T-helper 1 cell treated with Interleukin-12 subunit alpha and Interleukin-12 subunit beta and Interleukin-4 antibody, amounts not matched to agents 30 μg/mL and 1 μg/mL, for 36 hours (primary cell): ENCODE results near the gene DHX16.
"Not testable (repeated sequence)": the region's sequence is repeated elsewhere in the genome, so short reads cannot be mapped to it uniquely, and the experiment has no call there.

Experiments used
- H3K27ac Mint-ChIP-seq: one replicate; pipeline ENCODE4 v1.8.0; 2021; ENCODE audit warnings: mild to moderate bottlenecking, mixed read lengths
- H3K27me3 Mint-ChIP-seq: one replicate; pipeline ENCODE4 v1.8.0; 2021; ENCODE audit warnings: low read depth, mixed read lengths
- H3K36me3 Mint-ChIP-seq: one replicate; pipeline ENCODE4 v1.8.0; 2021; ENCODE audit warnings: low read depth, mixed read lengths
- H3K4me1 Mint-ChIP-seq: one replicate; pipeline ENCODE4 v1.8.0; 2021; ENCODE audit warnings: low read depth, mixed read lengths
- H3K4me3 Mint-ChIP-seq: one replicate; pipeline ENCODE4 v1.8.0; 2021; ENCODE audit warnings: mild to moderate bottlenecking, moderate library complexity, mixed read lengths
- H3K9me3 Mint-ChIP-seq: one replicate; pipeline ENCODE4 v1.8.0; 2021; ENCODE audit warnings: mixed read lengths

Gene DHX16

GRCh38 chr6:30672445-30673253 is at the start of gene DHX16:
DHX16 (minus strand) TSS chr6:30673006; CDS start chr6:30672841, 165 bp downstream.
- H3K27me3 Mint-ChIP-seq: no peaks in the 10 kb centered on the region
- peak within 1 kb of the TSS; percentile 86 for H3K27ac Mint-ChIP-seq
- peaks cover 36% of the 10 kb centered on the region for H3K36me3 Mint-ChIP-seq
- H3K4me3 Mint-ChIP-seq: peak within 1 kb of the TSS; percentile 90
- no peaks in the 10 kb centered on the region for H3K9me3 Mint-ChIP-seq
- H3K4me1 Mint-ChIP-seq: peaks cover 30% of the 10 kb centered on the region

- H3K4me3 Mint-ChIP-seq: peak overlapping the region; percentile 99
- not testable (repeated sequence) for H3K27me3 Mint-ChIP-seq, H3K9me3 Mint-ChIP-seq
- peaks cover 46% of the 10 kb centered on the region for H3K4me1 Mint-ChIP-seq
- H3K36me3 Mint-ChIP-seq: peaks cover 59% of the 10 kb centered on the region
- peak overlapping the region; percentile 99 for H3K27ac Mint-ChIP-seq
Observed at GRCh38 chr6:30722025-30722279, 49.1 kb upstream of the DHX16 start.

DNA sequence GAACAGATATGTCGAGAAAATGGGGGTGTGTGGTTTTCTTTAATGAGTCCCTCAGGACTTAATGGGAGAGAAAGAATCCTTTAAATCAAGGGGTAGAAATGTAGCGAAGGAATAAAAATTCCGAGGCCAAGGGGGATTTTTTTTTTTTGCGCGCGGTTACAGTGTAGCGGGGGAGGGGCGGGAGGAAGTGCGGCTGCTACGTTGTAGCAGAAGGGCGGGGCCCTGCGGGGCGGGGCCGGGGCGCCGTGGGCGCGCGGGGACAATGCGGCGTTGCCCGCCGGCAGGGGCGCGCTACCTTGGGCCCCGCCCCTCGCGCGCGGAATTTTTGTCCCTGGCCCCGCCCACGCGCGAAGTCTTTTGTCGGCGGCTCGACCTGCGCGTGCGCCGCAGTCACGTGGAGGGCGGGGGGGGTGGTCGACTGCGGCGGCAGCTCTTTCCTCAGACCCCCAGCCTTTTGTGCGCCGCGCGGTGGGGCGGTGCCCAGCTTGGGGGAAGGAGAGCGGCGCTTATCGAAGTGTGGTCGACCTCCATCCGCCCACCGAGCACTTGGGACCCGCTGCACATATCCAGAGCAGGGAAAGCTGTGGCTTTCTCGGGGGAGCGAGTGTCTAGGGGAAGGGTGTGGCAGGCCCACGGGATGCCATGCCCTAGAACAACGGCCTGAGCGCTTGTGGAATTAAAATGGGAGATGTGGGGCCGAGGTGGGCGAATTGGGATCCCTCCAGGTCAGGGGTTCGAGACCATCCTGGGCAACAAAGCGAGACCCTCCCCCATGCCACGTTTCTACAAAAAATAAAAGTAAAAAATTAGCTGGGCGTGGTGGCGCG is 48.6 kb upstream of the DHX16 start:
- Mint-ChIP-seq H3K27me3 (no peaks in the 10 kb centered on the region), H3K36me3 (peaks cover 62% of the 10 kb centered on the region), H3K4me1 (peaks cover 51% of the 10 kb centered on the region), H3K9me3 (peaks cover 6% of the 10 kb centered on the region), H3K4me3 (peak overlapping the region; percentile 99), H3K27ac (peak overlapping the region; percentile 99)

DNA sequence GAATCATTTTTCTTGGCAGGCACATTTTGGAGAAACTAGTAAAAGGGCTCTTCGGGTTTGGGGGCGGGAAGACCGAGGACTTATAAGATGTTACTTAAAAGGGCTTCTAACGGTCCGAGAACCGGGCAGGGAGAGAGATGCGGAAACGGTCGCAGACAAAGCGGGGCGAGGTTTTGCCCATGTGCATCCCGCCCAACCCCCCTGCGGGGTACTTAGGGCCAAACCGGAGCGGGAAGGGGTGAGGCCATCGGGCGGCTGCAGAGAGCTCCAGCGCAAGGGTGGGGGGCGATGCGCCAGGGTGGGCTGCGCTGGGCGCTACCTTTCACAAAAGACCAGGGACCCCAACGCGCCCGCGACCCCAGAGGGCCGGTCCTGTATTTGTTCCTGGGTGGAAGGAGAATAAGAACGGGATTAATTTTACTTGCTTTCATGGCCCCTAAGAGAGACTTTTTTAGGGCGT is 48.0 kb upstream of the DHX16 start:
- H3K27ac Mint-ChIP-seq: peak overlapping the region; percentile 99
- peaks cover 65% of the 10 kb centered on the region for H3K36me3 Mint-ChIP-seq
- H3K27me3 Mint-ChIP-seq: no peaks in the 10 kb centered on the region
- H3K4me3 Mint-ChIP-seq: peak overlapping the region; percentile 99
- H3K9me3 Mint-ChIP-seq: peaks cover 6% of the 10 kb centered on the region
- peaks cover 55% of the 10 kb centered on the region for H3K4me1 Mint-ChIP-seq

DNA sequence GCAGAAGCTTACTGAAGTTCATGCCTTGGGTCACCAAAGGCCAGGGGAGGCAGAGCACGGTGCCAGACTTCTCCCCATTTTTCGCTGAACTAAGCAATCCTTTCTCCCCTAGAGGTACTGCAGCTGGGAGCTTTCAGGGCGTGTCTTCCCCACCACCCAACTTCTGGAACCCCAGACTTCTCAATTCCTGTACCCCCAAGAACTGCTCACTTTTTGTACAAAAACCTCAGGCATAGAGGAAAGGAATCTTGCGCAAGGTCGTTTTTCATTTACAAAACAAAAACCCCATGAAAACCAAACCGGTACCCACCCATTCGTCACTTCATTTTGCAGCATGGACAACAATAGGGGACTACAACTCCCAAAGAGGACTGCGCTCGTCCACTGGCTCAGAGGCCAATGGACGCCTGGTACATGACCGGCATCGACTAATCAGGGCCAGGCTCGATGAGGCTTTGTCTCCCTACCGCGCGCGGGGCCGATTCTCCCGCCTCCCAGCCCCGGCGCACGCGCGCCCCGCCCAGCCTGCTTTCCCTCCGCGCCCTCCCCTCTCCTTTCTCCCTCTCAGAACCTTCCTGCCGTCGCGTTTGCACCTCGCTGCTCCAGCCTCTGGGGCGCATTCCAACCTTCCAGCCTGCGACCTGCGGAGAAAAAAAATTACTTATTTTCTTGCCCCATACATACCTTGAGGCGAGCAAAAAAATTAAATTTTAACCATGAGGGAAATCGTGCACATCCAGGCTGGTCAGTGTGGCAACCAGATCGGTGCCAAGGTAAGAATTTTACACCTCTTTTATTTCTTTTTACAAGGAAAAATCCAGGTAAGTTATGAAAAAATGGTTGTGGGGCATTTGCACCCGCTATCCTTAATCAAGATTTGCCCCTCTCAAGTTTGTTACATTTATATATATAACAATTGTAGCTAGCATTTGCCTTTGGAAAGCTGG is 47.3 kb upstream of the DHX16 start, which contains the start of gene TUBB:
TUBB (plus strand) TSS at position 562 of the 947 bp plus-strand sequence; CDS start at position 717, 155 bp downstream.
- peaks cover 64% of the 10 kb centered on the region for H3K36me3 Mint-ChIP-seq
- H3K4me3 Mint-ChIP-seq: peak within 1 kb of the TSS; percentile 99
- H3K27ac Mint-ChIP-seq: peak within 1 kb of the TSS; percentile 99
- H3K27me3 Mint-ChIP-seq: no peaks in the 10 kb centered on the region
- H3K4me1 Mint-ChIP-seq: peaks cover 55% of the 10 kb centered on the region
- peaks cover 6% of the 10 kb centered on the region for H3K9me3 Mint-ChIP-seq

DNA sequence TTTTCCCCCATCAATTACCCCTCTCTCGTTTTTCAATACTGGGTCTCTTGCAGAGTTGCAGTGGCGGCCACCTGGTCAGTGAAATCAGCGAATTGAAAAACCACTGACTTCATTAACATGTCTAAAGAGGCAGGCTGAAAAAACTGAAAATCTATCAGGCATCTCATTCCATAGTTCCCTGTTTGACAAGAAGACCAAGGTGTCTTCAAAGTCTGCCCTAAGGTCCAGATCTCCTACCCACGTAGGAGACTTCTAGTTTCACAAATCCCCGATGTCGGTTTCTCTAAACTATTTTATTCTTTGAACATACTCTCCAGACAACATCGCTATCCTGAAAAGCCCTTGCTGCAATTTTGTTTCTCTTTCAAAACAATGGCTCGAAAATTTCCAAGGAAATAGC is 46.5 kb upstream of the DHX16 start:
- Mint-ChIP-seq H3K27me3 (no peaks in the 10 kb centered on the region), H3K36me3 (peaks cover 62% of the 10 kb centered on the region), H3K27ac (peak overlapping the region; percentile 99), H3K9me3 (peaks cover 6% of the 10 kb centered on the region), H3K4me1 (peaks cover 56% of the 10 kb centered on the region), H3K4me3 (peak overlapping the region; percentile 99)

DNA sequence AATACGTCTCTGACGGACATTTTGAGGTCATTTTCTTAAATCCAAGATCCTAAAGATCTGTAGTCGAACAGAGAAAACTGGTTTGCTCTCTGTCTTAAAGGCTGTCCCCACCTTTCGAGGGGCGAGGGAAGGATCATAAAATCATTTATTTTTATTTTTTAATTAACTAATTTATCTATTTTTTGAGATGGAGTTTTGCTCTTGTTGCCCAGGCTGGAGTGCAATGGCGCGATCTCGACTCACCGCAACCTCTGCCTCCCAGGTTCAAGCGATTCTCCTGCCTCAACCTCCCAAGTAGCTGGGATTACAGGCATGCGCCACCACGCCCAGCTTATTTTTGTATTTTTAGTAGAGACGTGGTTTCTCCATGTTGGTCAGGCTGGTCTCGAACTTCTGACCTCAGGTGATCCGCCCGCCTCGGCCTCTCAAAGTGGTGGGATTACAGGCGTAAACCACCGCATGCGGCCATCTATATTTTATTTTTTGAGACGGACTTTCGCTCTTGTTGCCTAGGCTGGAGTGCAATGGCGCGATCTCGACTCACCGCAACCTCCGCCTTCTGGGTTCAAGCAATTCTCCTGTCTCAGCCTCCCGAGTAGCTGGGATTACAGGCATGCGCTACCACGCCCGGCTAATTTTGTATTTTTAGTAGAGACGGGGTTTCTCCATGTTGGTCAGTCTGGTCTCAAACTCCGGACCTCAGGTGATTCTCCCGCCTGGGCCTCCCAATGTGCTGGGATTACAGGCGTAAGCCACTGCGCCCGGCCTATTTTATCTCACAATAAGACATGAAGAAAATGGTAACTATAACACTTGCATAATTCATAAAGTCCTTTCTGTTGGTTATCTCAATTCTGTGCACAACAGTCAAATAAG is 45.3 kb upstream of the DHX16 start:
- H3K27ac Mint-ChIP-seq: peak overlapping the region; percentile 100
- H3K27me3 Mint-ChIP-seq, H3K9me3 Mint-ChIP-seq: not testable (repeated sequence)
- peaks cover 58% of the 10 kb centered on the region for H3K36me3 Mint-ChIP-seq
- peak overlapping the region; percentile 99 for H3K4me3 Mint-ChIP-seq
- peaks cover 50% of the 10 kb centered on the region for H3K4me1 Mint-ChIP-seq

- peaks cover 50% of the 10 kb centered on the region for H3K4me1 Mint-ChIP-seq
- H3K36me3 Mint-ChIP-seq: peaks cover 58% of the 10 kb centered on the region
- H3K27ac Mint-ChIP-seq: peak within 1 kb of the TSS; percentile 100
- peaks cover 6% of the 10 kb centered on the region for H3K9me3 Mint-ChIP-seq
- no peaks in the 10 kb centered on the region for H3K27me3 Mint-ChIP-seq
- peak within 1 kb of the TSS; percentile 99 for H3K4me3 Mint-ChIP-seq
Observed at GRCh38 chr6:30717129-30717844, 44.5 kb upstream of the DHX16 start, which contains the start of gene MDC1. MDC1 (minus strand) TSS chr6:30717281; CDS start chr6:30715175, 2,106 bp downstream.

DNA sequence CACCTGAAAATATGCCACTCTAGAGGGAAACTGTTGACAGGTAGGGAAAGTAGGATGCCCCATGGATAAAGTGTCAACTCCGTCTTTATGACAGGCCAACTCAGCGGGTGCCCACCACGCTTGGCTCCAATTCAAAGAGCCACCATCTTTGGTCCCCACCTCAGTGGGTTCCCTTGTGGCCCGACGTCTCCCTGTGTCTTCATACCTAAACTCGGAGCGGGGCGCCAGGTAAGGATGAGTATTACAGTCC is 44.0 kb upstream of the DHX16 start:
- Mint-ChIP-seq H3K9me3 (peaks cover 6% of the 10 kb centered on the region), H3K4me1 (peaks cover 55% of the 10 kb centered on the region), H3K27ac (peak overlapping the region; percentile 100), H3K36me3 (peaks cover 58% of the 10 kb centered on the region), H3K27me3 (no peaks in the 10 kb centered on the region), H3K4me3 (peak overlapping the region; percentile 99)

GRCh38 chr6:30714263-30714662 is 41.5 kb upstream of the DHX16 start:
- H3K27ac Mint-ChIP-seq: peak overlapping the region; percentile 45
- H3K27me3 Mint-ChIP-seq: no peaks in the 10 kb centered on the region
- peaks cover 67% of the 10 kb centered on the region for H3K4me1 Mint-ChIP-seq
- H3K9me3 Mint-ChIP-seq: peaks cover 6% of the 10 kb centered on the region
- H3K4me3 Mint-ChIP-seq: no peak overlapping the region
- H3K36me3 Mint-ChIP-seq: peaks cover 63% of the 10 kb centered on the region

GRCh38 chr6:30712441-30712945 is 39.7 kb upstream of the DHX16 start:
- peak overlapping the region; percentile 84 for H3K27ac Mint-ChIP-seq
- peak overlapping the region; percentile 71 for H3K4me3 Mint-ChIP-seq
- peaks cover 65% of the 10 kb centered on the region for H3K4me1 Mint-ChIP-seq
- H3K36me3 Mint-ChIP-seq: peaks cover 67% of the 10 kb centered on the region
- no peaks in the 10 kb centered on the region for H3K27me3 Mint-ChIP-seq
- peaks cover 6% of the 10 kb centered on the region for H3K9me3 Mint-ChIP-seq

DNA sequence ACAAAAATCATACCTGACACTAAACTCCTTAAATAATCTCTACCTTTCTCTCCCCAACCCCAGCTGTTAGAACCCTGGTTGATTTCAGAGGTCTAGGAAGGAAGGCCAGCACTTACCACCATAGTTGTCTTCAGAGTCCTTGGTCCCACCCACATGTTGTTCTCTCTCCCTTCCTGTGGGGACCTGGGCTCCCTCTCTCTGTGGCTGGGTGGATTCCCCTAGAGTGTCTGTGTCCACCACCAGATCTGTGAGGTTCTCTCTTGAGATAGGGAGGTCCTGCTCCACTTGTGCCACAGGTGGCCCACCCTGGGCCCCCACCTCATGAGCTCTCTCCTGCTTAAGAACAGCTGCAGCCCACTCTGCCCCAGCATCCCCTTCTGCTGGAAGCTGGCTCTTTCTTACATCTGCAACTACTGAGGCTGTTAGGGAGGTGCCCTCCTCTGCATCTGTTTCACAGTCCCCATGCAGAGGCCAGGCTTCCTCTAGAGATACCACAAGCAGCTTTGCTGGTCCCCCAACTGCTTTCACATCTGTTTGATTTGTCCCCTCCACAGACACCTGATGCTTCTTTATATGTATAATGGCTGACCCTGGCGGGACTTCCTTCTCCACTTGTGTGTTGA is 39.1 kb upstream of the DHX16 start:
- Mint-ChIP-seq H3K36me3 (peaks cover 66% of the 10 kb centered on the region), H3K27ac (peak overlapping the region; percentile 84)

More for the DNA sequence above, 39.1 kb upstream of the DHX16 start:
- no peaks in the 10 kb centered on the region for H3K27me3 Mint-ChIP-seq
- H3K4me1 Mint-ChIP-seq: peaks cover 60% of the 10 kb centered on the region
- peaks cover 3% of the 10 kb centered on the region for H3K9me3 Mint-ChIP-seq
- H3K4me3 Mint-ChIP-seq: peak overlapping the region; percentile 71
